Liver (tissue), 9 donors: ENCODE results near the gene NSFL1C. TPM values are rescaled to one million over a fixed set of nuclear protein-coding genes. Genes with fewer than 3 reads are reported as not detected.

ENCODE experiments used
- DNase-seq: peaks from one replicate; pipeline ENCODE4 v3.0.0-alpha.2; 2017; ENCODE audit warnings: low spot score
- H3K27ac ChIP-seq, 2 donors: one replicate each; pipeline ENCODE4 v1.7.0; 2013; ENCODE audit warnings: inconsistent platforms in 2 of 2, low read length in 2 of 2, control low read depth in 1 of 2, low read depth in 1 of 2, mild to moderate bottlenecking in 1 of 2
- H3K27me3 ChIP-seq, 4 donors: one replicate each; pipeline versions ENCODE4 v1.6.1 to v1.7.0; 2013; ENCODE audit warnings: low read length in 3 of 4, inconsistent platforms in 1 of 4, mild to moderate bottlenecking in 1 of 4, moderate library complexity in 1 of 4; ENCODE audit not compliant: control insufficient read depth in 4 of 4, insufficient read depth in 4 of 4
- H3K36me3 ChIP-seq, 4 donors: one replicate each; pipeline versions ENCODE4 v1.6.1 to v1.7.0; 2013; ENCODE audit warnings: low read length in 3 of 4, mild to moderate bottlenecking in 3 of 4, low read depth in 1 of 4, moderate library complexity in 1 of 4; ENCODE audit not compliant: control insufficient read depth in 4 of 4, insufficient read depth in 3 of 4
- H3K4me1 ChIP-seq, 4 donors: one replicate each; pipeline versions ENCODE4 v1.6.1 to v1.7.0; 2013; ENCODE audit warnings: low read length in 3 of 4, mild to moderate bottlenecking in 3 of 4, moderate library complexity in 1 of 4; ENCODE audit not compliant: control insufficient read depth in 4 of 4, insufficient read depth in 4 of 4
- H3K4me3 ChIP-seq, 3 donors: one replicate each; pipeline versions ENCODE4 v1.6.1 to v1.7.0; 2013; ENCODE audit warnings: low read length in 3 of 3, control low read depth in 1 of 3, low read depth in 1 of 3, mild to moderate bottlenecking in 1 of 3
- H3K9ac ChIP-seq, 2 donors: one replicate each; pipeline ENCODE4 v1.7.0; 2013; ENCODE audit warnings: low read length in 2 of 2, mild to moderate bottlenecking in 2 of 2, moderate library complexity in 2 of 2, control low read depth in 1 of 2, low read depth in 1 of 2
- H3K9me3 ChIP-seq, 4 donors: one replicate each; pipeline versions ENCODE4 v1.6.1 to v1.7.0; 2013; ENCODE audit warnings: low read length in 3 of 4; ENCODE audit not compliant: control insufficient read depth in 4 of 4
- ATF3 ChIP-seq: IDR thresholded peaks from 2 replicates; pipeline ENCODE4 v1.6.1; 2016; ENCODE audit warnings: antibody characterized with exemption
- CTCF ChIP-seq: fragments of 150-350 bp; IDR thresholded peaks from 2 replicates; pipeline ENCODE4 v1.5.1; 2017; ENCODE audit warnings: improper control_type of control experiment, low read depth, low read length; ENCODE audit not compliant: missing input control
- EGR1 ChIP-seq, 2 donors: IDR thresholded peaks; 2 replicates each; pipeline ENCODE4 v1.6.1; 2016 to 2018; ENCODE audit warnings: antibody characterized with exemption in 2 of 2, low read depth in 2 of 2
- FOXA1 ChIP-seq: IDR thresholded peaks from 2 replicates; pipeline ENCODE4 v1.6.1; 2016; ENCODE audit warnings: antibody characterized with exemption
- FOXA2 ChIP-seq: IDR thresholded peaks from 2 replicates; pipeline ENCODE4 v1.6.1; 2016; ENCODE audit warnings: antibody characterized with exemption
- GABPA ChIP-seq, 2 donors: IDR thresholded peaks in 1 of 2; conservative IDR thresholded peaks in 1 of 2; 2 replicates each; pipeline ENCODE4 v1.6.1; 2016; ENCODE audit warnings: antibody characterized with exemption in 2 of 2, mild to moderate bottlenecking in 1 of 2, moderate library complexity in 1 of 2
- HNF4A ChIP-seq, 2 donors: conservative IDR thresholded peaks; 2 replicates each; pipeline ENCODE4 v1.6.1; 2016; ENCODE audit warnings: antibody characterized with exemption in 2 of 2, mild to moderate bottlenecking in 2 of 2
- HNF4G ChIP-seq: IDR thresholded peaks from 2 replicates; pipeline ENCODE4 v1.6.1; 2016; ENCODE audit warnings: antibody characterized with exemption
- JUND ChIP-seq, 2 donors: IDR thresholded peaks; 2 replicates each; pipeline ENCODE4 v1.6.1; 2016; ENCODE audit warnings: antibody characterized with exemption in 2 of 2
- MAX ChIP-seq: IDR thresholded peaks from 2 replicates; pipeline ENCODE4 v1.6.1; 2016; ENCODE audit warnings: antibody characterized with exemption
- NR2F2 ChIP-seq: IDR thresholded peaks from 2 replicates; pipeline ENCODE4 v1.6.1; 2016; ENCODE audit warnings: antibody characterized with exemption
- RAD21 ChIP-seq, 2 donors: IDR thresholded peaks; 2 replicates each; pipeline ENCODE4 v1.6.1; 2016; ENCODE audit warnings: antibody characterized with exemption in 2 of 2, mild to moderate bottlenecking in 2 of 2
- REST ChIP-seq: IDR thresholded peaks from 2 replicates; pipeline ENCODE4 v1.6.1; 2016; ENCODE audit warnings: antibody characterized with exemption, mild to moderate bottlenecking
- RXRA ChIP-seq, 2 donors: IDR thresholded peaks; 2 replicates each; pipeline ENCODE4 v1.6.1; 2017 to 2018; ENCODE audit warnings: antibody characterized with exemption in 2 of 2, mild to moderate bottlenecking in 1 of 2
- SP1 ChIP-seq: IDR thresholded peaks from 2 replicates; pipeline ENCODE4 v1.6.1; 2018; ENCODE audit warnings: antibody characterized with exemption, mild to moderate bottlenecking
- TAF1 ChIP-seq: conservative IDR thresholded peaks from 2 replicates; pipeline ENCODE4 v1.6.1; 2016; ENCODE audit warnings: antibody characterized with exemption, mild to moderate bottlenecking
- YY1 ChIP-seq: IDR thresholded peaks from 2 replicates; pipeline ENCODE4 v1.6.1; 2016; ENCODE audit warnings: antibody characterized with exemption, mild to moderate bottlenecking
- ZBTB33 ChIP-seq: IDR thresholded peaks from 2 replicates; pipeline ENCODE4 v1.6.1; 2016; ENCODE audit warnings: antibody characterized with exemption
- WGBS: extraction: QIAGEN DNeasy Blood & Tissue Kit; methylation state at CpG from one replicate; pipeline ENCODE4 v1.1.7; 2013; 5-methylcytosine and 5-hydroxymethylcytosine counted together
- polyA plus RNA-seq, 2 donors: library from polyadenylated mRNA; stranded (reverse) in 1 of 2; unstranded in 1 of 2; fragments of 200-250 nt in 1 of 2; fragments of >200 nt in 1 of 2; fragmentation: Nextera tagmentation in 1 of 2; extraction: Ambion mirVana in 1 of 2; gene quantifications; one replicate each; pipeline versions ENCODE4 v1.2.1 to v1.2.3, GENCODE V29; 2013 to 2015
- total RNA-seq, 2 donors: library from RNA; depleted of rRNA; stranded (reverse); fragments of >200 nt; gene quantifications; one replicate each; pipeline ENCODE4 v1.2.3, GENCODE V29; 2014
- donor health status: healthy.
- donor health status: healthy.
- donor health status: healthy.
- donor health status: healthy.
- donor health status: healthy.

The NSFL1C gene
- total and polyA plus RNA-seq, 4 donors, result 13.7 to 49.0 (median 34.7) TPM

- no peak for TF ChIP-seq MAX
These were observed 6.1 kb upstream of the NSFL1C start (continued) for GRCh38 chr20:1472556-1473245.

- no peaks in the 10 kb centered on the region for H3K36me3 ChIP-seq
- TF ChIP-seq SP1, result no peak
- no peak for TF ChIP-seq NR2F2
- TF ChIP-seq EGR1 (IDR thresholded peaks at IDR 0.05; ENCODE audit: low read depth in 2 of 2), result no peak
- TF ChIP-seq FOXA2, result no peak
- no peak for TF ChIP-seq RAD21 (IDR thresholded peaks at IDR 0.05)
- no peak for TF ChIP-seq HNF4G
- TF ChIP-seq FOXA1, result no peak
- TF ChIP-seq JUND (IDR thresholded peaks at IDR 0.05), result no peak
- no peak for TF ChIP-seq CTCF
- no peak for TF ChIP-seq GABPA (IDR thresholded peaks at IDR 0.05 in 1 of 2, conservative IDR thresholded peaks at IDR 0.05 in 1 of 2)
- TF ChIP-seq YY1, result no peak
- no peak for TF ChIP-seq HNF4A (conservative IDR thresholded peaks at IDR 0.05)
- TF ChIP-seq TAF1, result no peak
- no peak for TF ChIP-seq REST
- no peak for TF ChIP-seq MAX
- no peak for TF ChIP-seq ATF3
- no peak for TF ChIP-seq RXRA (IDR thresholded peaks at IDR 0.05)
- TF ChIP-seq ZBTB33, result no peak
- no peak overlapping the region for H3K9ac ChIP-seq
- H3K27me3 ChIP-seq, result no peaks in the 10 kb centered on the region
- no peaks in the 10 kb centered on the region for H3K9me3 ChIP-seq
- H3K4me3 ChIP-seq, result no peak overlapping the region
- 98% methylated on average over 2 of the region's 2 CpGs for WGBS
- no peak overlapping the region for H3K27ac ChIP-seq
- no peak for DNase-seq
- peaks cover 6 to 17% (median 7%) of the 10 kb centered on the region in 4 donors for H3K4me1 ChIP-seq
These were observed 4.6 kb upstream of the NSFL1C start for GRCh38 chr20:1471242-1471641.
